ENCODE results near the gene CCDC110. TPM values are rescaled to one million over a fixed set of nuclear protein-coding genes. Genes with fewer than 3 reads are reported as not detected.

Gene CCDC110
- polyA plus RNA-seq, 6 donors from 2014 or later = 0.16 to 0.92 TPM; not detected in 4

DNA sequence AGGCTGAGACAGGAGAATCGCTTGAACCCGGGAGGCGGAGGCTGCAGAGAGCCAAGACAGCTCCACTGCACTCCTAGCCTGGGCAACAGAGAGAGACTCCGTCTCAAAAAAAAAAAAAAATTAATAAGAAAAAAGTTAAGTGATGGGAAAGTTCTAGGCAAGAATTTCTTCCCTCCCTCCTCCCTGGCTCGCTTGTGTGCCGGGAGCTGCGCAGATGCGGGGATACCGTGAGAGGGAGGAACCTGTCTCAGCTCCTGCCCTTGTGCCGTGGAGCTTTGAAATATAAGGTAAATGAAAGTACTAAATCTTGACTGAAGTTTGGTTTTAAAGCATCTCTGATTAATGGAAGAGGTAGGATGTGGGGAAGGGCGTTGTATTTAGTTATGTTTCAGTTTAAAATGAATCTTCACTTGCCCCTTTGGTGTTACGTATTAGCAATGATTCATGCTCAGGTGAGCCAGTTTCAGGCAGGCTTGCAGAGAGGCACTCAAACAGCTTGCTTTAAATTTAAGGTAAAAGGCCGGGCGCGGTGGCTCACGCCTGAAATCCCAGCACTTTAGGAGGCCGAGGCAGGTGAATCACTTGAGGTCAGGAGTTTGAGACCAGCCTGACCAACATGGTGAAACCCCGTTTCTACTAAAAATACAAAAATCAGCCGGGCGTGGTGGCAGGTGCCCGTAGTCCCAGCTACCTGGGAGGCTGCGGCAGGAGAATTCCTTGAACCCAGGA, 44.4 kb downstream of the CCDC110 start:
- no peak for ATAC-seq (ENCODE audit: low read depth in 2 of 2)
- Mint-ChIP-seq H3K4me1 (peaks cover 15 to 30% (median 22%) of the 10 kb centered on the region in 3 donors), H3K36me3 (peaks cover under 1% of the 10 kb centered on the region in 2 donors), H3K27me3 (peaks cover 4 to 21% (median 8%) of the 10 kb centered on the region in 3 donors), H3K27ac (peak overlapping the region in 5 of 6 donors; percentile 73 to 100 (median 95)), H3K4me3 (peak overlapping the region in 5 of 8 donors; percentile 13 to 83 (median 42)), H3K9me3 (no peaks in the 10 kb centered on the region)
- no peak for DNase-seq

DNA sequence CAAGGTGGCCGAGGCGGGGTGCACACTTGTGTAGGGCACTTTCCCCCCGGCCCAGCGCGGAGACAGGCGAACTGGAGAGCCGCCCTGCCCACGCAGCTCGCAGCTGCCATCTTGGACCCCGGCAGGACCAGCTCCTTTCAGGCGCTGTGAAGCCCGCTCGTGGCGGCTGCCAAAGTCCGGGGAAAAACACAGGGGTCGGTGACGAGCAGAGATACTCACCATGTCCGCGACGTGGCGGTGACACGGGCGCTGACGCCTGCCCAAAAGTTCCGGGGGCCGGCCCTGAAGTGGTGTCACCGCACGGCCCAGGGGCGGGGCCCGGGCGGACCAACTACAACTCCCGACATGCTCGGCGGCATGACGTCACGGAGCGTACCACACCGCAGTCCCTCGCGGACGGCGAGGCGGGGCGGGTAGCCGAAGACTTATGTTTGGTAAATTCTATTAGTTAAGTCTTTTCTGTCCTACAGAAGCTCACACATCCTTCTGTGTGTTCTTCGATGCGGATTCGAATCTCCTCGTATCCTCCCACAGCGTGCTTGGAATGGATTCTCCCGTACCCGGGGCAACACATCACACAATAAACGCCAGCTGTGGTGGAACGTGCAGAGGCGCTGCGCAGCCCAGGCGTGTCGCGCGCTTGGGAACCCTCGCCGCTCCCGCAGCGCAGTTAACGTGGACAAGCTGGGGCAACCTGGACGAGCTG, 45.7 kb downstream of the CCDC110 start, which contains the start of gene UFSP2:
Gene UFSP2, minus strand, starts transcription at position 318 of the 706 bp plus-strand sequence. Its CDS starts 96 bp downstream, at position 222.
- Mint-ChIP-seq H3K4me3 (peak within 1 kb of the TSS; percentile 78 to 97 (median 90)), H3K36me3 (peaks cover 9 to 11% of the 10 kb centered on the region in 2 donors), H3K9me3 (no peaks in the 10 kb centered on the region), H3K27me3 (peaks cover 0 to 21% (median 0%) of the 10 kb centered on the region in 3 donors), H3K4me1 (peaks cover 23 to 35% (median 31%) of the 10 kb centered on the region in 3 donors), H3K27ac (peak within 1 kb of the TSS; percentile 95 to 100 (median 100))
- peak; percentile 83 to 86 for ATAC-seq (ENCODE audit: low read depth in 2 of 2)
- peak; percentile 93 for DNase-seq

DNA sequence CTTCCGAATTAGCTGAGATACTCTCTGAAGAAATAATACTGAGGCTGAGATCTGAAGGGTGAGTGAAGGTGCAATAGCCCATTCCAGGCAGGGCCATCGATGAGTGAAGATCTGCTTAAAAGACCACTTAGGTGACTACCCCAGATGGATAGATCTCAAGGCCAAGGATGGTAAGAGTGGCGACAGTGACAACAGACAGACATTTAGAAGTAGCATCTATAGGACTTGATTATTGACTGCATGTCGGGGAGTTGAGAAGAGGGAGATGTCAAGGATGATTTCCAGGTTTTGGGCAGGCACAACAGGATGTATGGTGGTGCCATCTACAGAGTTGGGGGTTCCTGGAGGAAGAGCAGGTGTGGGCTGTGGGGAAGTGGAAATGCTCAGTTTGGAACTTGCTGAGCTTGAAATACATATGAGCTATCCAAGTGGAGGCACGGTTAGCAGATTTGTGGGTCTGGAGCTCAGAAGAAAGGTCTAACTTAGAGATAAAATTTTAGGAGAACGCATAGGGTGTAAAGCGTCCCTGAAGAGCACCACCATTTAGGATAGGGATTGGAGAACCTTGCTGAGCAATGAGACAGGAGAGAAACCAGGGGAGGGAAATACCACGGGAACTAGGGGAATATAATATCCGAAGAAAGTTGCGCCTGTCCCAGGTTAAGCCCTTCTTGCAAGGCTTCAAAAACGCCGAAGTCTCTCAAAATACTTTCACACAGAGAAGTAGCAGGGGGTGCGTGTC, 46.5 kb downstream of the CCDC110 start:
- DNase-seq = peak; percentile 14
- Mint-ChIP-seq H3K4me3 (peak overlapping the region; percentile 78 to 97 (median 90)), H3K27ac (peak overlapping the region; percentile 95 to 100 (median 100)), H3K36me3 (peaks cover 9 to 11% of the 10 kb centered on the region in 2 donors), H3K4me1 (peaks cover 23 to 35% (median 31%) of the 10 kb centered on the region in 3 donors), H3K9me3 (no peaks in the 10 kb centered on the region), H3K27me3 (peaks cover 0 to 20% (median 0%) of the 10 kb centered on the region in 3 donors)
- ATAC-seq (ENCODE audit: low read depth in 2 of 2) = no peak

DNA sequence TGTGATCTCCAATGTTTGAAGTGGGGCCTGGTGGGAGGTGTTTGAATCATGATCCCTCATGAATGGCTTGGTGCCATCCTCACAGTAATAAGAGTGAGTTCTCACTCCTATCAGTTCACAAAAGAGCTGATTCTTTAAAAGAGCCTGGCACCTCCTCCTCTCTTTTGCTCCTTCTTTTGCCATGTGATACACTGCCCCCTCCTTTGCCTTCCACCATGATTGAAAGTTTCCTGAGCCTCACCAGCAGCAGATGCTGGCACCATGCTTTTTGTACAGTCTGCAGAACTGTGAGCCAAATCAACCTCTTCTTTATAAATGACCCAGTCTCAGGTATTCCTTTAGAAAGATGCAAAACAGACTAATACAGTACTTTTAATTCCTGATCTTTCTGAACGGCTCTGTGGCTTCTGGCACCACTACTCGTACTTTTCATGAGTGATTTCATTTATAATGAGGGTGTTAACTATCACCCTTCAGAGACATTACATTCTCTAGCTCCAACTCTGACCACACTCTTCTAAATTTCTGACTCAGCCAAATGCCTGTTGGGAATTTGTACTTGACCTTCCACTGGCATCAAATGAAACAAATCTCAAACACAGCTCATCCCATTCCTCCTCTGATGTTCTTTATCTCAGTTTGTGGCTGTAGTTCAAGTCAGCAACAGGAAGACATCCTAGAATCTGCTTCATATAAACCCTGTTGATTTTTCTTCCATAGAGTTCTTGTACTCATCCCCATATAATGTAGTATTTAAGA, 50.0 kb downstream of the CCDC110 start:
- Mint-ChIP-seq H3K27ac (peak overlapping the region in 3 of 6 donors; percentile 1 to 36 (median 5)), H3K4me1 (peaks cover 23 to 33% (median 31%) of the 10 kb centered on the region in 3 donors), H3K9me3 (peaks cover 0 to 2% (median 0%) of the 10 kb centered on the region in 7 donors), H3K36me3 (peaks cover 20 to 26% of the 10 kb centered on the region in 2 donors), H3K27me3 (no peaks in the 10 kb centered on the region), H3K4me3 (no peak overlapping the region)
- DNase-seq (no peak), ATAC-seq (ENCODE audit: low read depth in 2 of 2) (no peak)

DNA sequence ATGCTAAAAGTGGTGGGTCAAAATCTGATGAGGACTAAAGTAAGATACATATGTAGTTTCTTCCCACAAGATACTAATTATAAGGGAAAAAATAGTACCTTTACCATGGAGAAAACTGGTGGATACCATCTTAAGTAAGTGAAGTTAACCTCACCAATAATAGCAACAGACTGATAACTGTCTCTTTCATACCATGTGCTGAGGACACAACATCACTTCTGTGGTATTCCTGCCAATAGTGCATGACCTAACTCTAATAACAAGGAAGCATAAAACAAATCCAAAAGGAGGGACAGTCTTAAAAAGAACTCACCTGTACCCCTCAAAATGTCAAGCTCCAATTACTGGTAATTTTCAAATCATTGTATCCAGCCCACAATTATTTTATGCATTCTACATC, 54.6 kb downstream of the CCDC110 start:
- ATAC-seq (ENCODE audit: low read depth in 2 of 2) = no peak
- Mint-ChIP-seq H3K27ac (no peak overlapping the region), H3K9me3 (peaks cover 0 to 2% (median 0%) of the 10 kb centered on the region in 7 donors), H3K36me3 (peaks cover 22 to 30% of the 10 kb centered on the region in 2 donors), H3K4me3 (no peak overlapping the region), H3K4me1 (peaks cover 4 to 7% (median 7%) of the 10 kb centered on the region in 3 donors), H3K27me3 (no peaks in the 10 kb centered on the region)
- no peak for DNase-seq

DNA sequence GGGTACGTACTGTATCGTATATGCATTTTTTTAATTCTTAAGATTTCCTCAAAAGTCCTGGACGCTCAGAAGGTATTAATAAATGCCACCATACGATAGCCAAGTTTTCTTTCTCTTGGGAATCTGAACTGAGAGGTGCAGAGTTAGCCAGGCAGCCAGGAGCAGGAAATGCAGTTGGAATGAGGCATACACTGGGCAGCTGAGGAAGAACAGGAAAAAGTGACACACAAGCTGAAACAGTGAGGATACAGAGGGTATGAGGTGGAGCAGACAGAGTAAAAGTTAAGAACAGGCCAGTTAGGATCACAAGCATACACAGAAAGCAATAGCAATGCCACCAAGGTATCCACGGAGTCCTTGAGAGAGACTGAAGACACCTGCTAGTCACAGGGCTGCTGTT, 59.1 kb downstream of the CCDC110 start:
- Mint-ChIP-seq H3K4me1 (no peaks in the 10 kb centered on the region), H3K27ac (no peak overlapping the region), H3K9me3 (peaks cover 0 to 4% (median 0%) of the 10 kb centered on the region in 7 donors), H3K27me3 (no peaks in the 10 kb centered on the region), H3K4me3 (no peak overlapping the region), H3K36me3 (peaks cover 12 to 20% of the 10 kb centered on the region in 2 donors)
- DNase-seq = no peak
- ATAC-seq (ENCODE audit: low read depth in 2 of 2) = no peak

DNA sequence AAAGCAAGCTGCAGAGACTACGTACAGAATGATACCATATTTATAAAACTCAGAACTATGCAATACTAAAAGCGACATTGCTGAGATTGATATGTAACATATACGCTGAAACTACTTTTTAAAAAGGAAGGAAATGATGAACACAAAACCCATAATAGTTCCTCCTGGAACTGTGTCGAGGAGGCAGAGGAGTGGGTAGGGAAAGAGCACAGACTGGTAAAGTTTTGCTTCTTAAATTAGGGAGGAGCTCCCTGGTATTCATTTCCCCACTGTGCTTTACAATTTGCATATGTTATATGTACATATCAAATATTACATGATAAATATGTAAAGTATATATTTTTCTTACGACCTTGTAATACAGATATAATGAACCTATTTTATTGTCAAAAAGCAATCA, 59.7 kb downstream of the CCDC110 start:
- no peak overlapping the region for H3K4me3 Mint-ChIP-seq
- H3K9me3 Mint-ChIP-seq = peaks cover 0 to 4% (median 0%) of the 10 kb centered on the region in 7 donors
- H3K27ac Mint-ChIP-seq = no peak overlapping the region
- DNase-seq = no peak
- no peaks in the 10 kb centered on the region for H3K4me1 Mint-ChIP-seq
- no peak for ATAC-seq (ENCODE audit: low read depth in 2 of 2)
- H3K36me3 Mint-ChIP-seq = peaks cover 9 to 15% of the 10 kb centered on the region in 2 donors
- no peaks in the 10 kb centered on the region for H3K27me3 Mint-ChIP-seq

DNA sequence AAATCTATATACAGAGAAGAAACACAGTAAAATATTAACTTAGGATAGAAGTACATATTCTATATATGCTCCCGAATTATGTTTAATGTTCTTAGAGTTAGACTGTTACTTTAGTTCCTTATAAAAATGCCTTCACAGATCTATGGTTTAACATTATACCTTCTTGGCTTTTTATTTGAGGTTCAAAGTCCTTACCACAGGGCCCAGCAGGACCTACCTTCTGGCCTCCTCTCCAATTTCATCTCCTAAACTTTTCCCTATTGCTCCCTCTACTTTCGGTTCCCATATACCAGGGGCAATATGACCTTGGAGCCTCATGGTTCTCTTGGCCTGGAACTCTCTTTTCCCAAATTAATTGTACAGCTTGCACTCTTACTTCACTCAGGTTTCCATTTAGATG, 63.1 kb downstream of the CCDC110 start:
- DNase-seq (no peak), ATAC-seq (ENCODE audit: low read depth in 2 of 2) (no peak)
- Mint-ChIP-seq H3K36me3 (peaks cover 15% of the 10 kb centered on the region in 2 donors), H3K27me3 (no peaks in the 10 kb centered on the region), H3K4me3 (no peak overlapping the region), H3K4me1 (no peaks in the 10 kb centered on the region), H3K27ac (peak overlapping the region in 2 of 6 donors; percentile 13 to 18), H3K9me3 (peaks cover 0 to 4% (median 0%) of the 10 kb centered on the region in 7 donors)

DNA sequence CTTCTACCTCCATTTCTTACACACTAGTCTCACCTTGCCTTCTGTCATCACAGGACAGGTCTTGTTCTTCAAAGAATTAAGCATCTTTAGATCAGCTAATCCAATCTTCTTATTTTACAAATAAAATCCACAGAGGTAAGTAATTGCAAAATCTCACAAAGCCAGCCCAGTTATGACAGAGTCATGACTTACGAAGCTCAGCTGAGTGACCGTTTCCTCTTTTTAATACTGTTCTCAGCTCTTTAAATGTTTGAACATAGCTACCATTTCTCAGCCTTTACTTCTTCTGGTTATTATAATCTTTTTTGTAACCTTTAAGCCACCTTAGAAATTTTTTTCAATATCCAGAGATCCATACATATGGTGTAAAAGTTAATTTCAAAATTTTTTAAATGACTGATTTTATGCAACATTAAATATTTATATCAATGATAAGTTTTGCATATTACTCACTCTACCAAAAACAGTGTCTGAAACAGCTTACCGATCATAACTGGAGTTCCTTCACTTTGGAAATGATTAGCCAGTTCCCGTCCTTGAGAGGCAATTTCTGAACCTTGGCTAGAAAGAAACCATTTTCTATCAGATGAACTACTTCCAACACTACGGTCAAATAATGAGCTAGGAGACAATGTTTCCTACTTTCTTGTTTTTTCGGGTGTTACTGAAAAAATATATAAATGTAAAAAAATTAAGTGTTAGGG, 66.1 kb downstream of the CCDC110 start:
- no peak for DNase-seq
- no peaks in the 10 kb centered on the region for H3K27me3 Mint-ChIP-seq
- H3K4me3 Mint-ChIP-seq = no peak overlapping the region
- no peaks in the 10 kb centered on the region for H3K4me1 Mint-ChIP-seq
- H3K36me3 Mint-ChIP-seq = peaks cover 7 to 17% of the 10 kb centered on the region in 2 donors
- H3K9me3 Mint-ChIP-seq = peaks cover 0 to 4% (median 0%) of the 10 kb centered on the region in 7 donors
- no peak overlapping the region for H3K27ac Mint-ChIP-seq
- no peak for ATAC-seq (ENCODE audit: low read depth in 2 of 2)

DNA sequence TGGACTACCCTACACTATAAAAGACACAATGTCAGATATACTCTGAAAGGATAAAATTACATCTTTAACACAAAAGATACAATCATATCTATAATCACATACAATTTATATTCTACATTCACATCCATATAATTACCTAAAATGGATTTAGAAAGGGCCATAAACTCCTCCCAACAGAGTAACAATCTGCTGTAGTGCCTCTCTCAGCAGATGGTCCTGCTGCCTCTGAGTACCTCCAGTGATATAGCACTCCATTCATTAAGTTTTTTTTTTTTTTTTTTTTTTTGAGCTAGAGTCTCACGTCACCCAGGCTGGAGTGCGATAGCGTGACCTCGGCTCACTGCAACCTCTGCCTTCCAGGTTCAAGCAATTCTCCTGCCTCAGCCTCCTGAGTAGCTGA, 67.5 kb downstream of the CCDC110 start:
- H3K27me3 Mint-ChIP-seq = no peaks in the 10 kb centered on the region
- H3K4me1 Mint-ChIP-seq = peaks cover 0 to under 1% (median 0%) of the 10 kb centered on the region in 3 donors
- peaks cover 0 to 17% of the 10 kb centered on the region in 2 donors for H3K36me3 Mint-ChIP-seq
- no peak overlapping the region for H3K4me3 Mint-ChIP-seq
- no peaks in the 10 kb centered on the region for H3K9me3 Mint-ChIP-seq
- H3K27ac Mint-ChIP-seq = peak overlapping the region in 1 of 6 donors; percentile 51
- DNase-seq (no peak), ATAC-seq (ENCODE audit: low read depth in 2 of 2) (no peak)

DNA sequence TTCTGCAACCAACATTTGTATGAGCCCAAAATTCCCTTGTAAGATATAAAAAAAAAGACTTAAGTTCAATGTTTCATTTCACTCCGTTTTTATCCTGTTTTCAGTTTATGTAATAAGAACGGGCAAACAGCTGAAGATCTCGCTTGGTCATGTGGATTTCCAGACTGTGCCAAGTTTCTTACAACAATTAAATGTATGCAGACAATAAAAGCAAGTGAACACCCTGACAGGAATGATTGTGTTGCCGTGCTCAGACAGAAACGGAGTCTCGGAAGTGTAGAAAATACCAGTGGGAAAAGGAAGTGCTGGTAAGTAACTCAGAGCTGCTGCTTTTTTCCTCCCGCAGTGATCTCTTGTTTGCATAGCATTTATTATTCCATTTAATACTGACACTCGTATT, 72.1 kb downstream of the CCDC110 start:
- Mint-ChIP-seq H3K27ac (peak overlapping the region in 1 of 6 donors; percentile 30), H3K36me3 (peaks cover 0 to 10% of the 10 kb centered on the region in 2 donors), H3K27me3 (no peaks in the 10 kb centered on the region), H3K4me3 (peak overlapping the region in 1 of 8 donors; percentile 96), H3K9me3 (no peaks in the 10 kb centered on the region), H3K4me1 (peaks cover 12 to 31% (median 16%) of the 10 kb centered on the region in 3 donors)
- ATAC-seq (ENCODE audit: low read depth in 2 of 2) = no peak
- no peak for DNase-seq

DNA sequence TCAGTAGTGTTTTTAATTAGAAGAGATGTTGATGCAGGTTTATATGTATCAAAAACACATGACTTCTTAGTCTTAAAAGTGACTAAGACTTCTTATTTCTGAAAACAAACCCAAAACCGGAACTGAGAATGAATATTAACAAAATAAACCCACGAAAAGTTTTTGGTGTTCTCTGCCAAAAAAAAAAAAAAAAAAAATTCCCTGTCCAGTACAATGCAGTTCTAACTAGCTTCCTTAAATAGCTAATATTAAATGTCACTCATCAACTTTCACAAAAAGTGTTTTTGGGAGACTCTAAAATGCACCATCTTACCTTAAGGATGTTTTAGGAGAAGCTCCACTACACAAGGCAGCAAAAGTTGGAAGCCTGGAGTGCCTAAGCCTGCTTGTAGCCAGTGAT, 72.9 kb downstream of the CCDC110 start:
- H3K4me3 Mint-ChIP-seq = peak overlapping the region in 1 of 8 donors; percentile 96
- no peaks in the 10 kb centered on the region for H3K9me3 Mint-ChIP-seq
- peak overlapping the region in 1 of 6 donors; percentile 33 for H3K27ac Mint-ChIP-seq
- peaks cover 0 to 10% of the 10 kb centered on the region in 2 donors for H3K36me3 Mint-ChIP-seq
- peaks cover 18 to 37% (median 18%) of the 10 kb centered on the region in 3 donors for H3K4me1 Mint-ChIP-seq
- no peak for ATAC-seq (ENCODE audit: low read depth in 2 of 2)
- no peaks in the 10 kb centered on the region for H3K27me3 Mint-ChIP-seq
- DNase-seq = no peak

Measured in naive B cell (primary cell).